Measurements from ENCODE around the gene CCDC27. TPM values are rescaled to one million over a fixed set of nuclear protein-coding genes. Genes with fewer than 3 reads are reported as not detected.

Gene CCDC27
- polyA plus RNA-seq, 3 donors, result not detected

- Histone ChIP-seq H4K20me1 (ENCODE audit: insufficient read depth, low read length) (no peaks in the 10 kb centered on the region), H3K4me1 (ENCODE audit: control insufficient read depth in 1 of 2, insufficient read depth in 2 of 2, low read length in 2 of 2) (no peaks in the 10 kb centered on the region), H3K9ac (ENCODE audit: insufficient read depth, low read length, poor library complexity, severe bottlenecking) (no peak overlapping the region), H3K36me3 (replicated peaks in 1 of 2; ENCODE audit: control insufficient read depth in 1 of 2, insufficient read depth in 2 of 2, low read length in 2 of 2) (peaks cover 9 to 40% of the 10 kb centered on the region in 2 donors), H3K79me2 (ENCODE audit: insufficient read depth, low read length) (no peaks in the 10 kb centered on the region), H3K9me3 (replicated peaks in 1 of 2; ENCODE audit: control insufficient read depth in 1 of 2, insufficient read depth in 1 of 2, low read length in 2 of 2) (no peaks in the 10 kb centered on the region), H3K4me2 (replicated peaks; ENCODE audit: extremely low read depth, low read length, poor library complexity, severe bottlenecking) (no peak overlapping the region), H2AFZ (ENCODE audit: insufficient read depth, low read depth, low read length, poor library complexity, severe bottlenecking) (no peak overlapping the region), H3K27me3 (ENCODE audit: control insufficient read depth in 2 of 2, insufficient read depth in 2 of 2, low read length in 2 of 2) (no peaks in the 10 kb centered on the region), H3K4me3 (replicated peaks in 1 of 3; ENCODE audit: low read depth in 2 of 3, low read length in 3 of 3) (no peak overlapping the region), H3K27ac (ENCODE audit: low read depth in 1 of 2, low read length in 2 of 2) (no peak overlapping the region)
- Mint-ChIP-seq H3K4me3 (no peak overlapping the region), H3K36me3 (peaks cover 30 to 32% of the 10 kb centered on the region in 2 donors), H3K27me3 (ENCODE audit: low read depth in 3 of 3) (peaks cover 0 to 5% (median 3%) of the 10 kb centered on the region in 3 donors), H3K27ac (no peak overlapping the region), H3K4me1 (peaks cover 6% of the 10 kb centered on the region), H3K9me3 (no peaks in the 10 kb centered on the region)
- TF ChIP-seq CTCF (IDR thresholded peaks at IDR 0.05), result no peak
- DNase-seq, result no peak
- WGBS (ENCODE audit: insufficient coverage), result 93% methylated on average over 33 of the region's 42 CpGs
- intact Hi-C loops (cut with micrococcal nuclease), result no loop called here
These were observed 62.7 kb downstream of the CCDC27 start for GRCh38 chr1:3814771-3815561.

GRCh38 chr1:3816331-3817137 is 64.3 kb downstream of the CCDC27 start:
- Histone ChIP-seq H3K4me1 (ENCODE audit: control insufficient read depth in 1 of 2, insufficient read depth in 2 of 2, low read length in 2 of 2) (no peaks in the 10 kb centered on the region), H3K27ac (ENCODE audit: low read depth in 1 of 2, low read length in 2 of 2) (no peak overlapping the region), H4K20me1 (ENCODE audit: insufficient read depth, low read length) (no peaks in the 10 kb centered on the region), H2AFZ (ENCODE audit: insufficient read depth, low read depth, low read length, poor library complexity, severe bottlenecking) (no peak overlapping the region), H3K9ac (ENCODE audit: insufficient read depth, low read length, poor library complexity, severe bottlenecking) (no peak overlapping the region), H3K27me3 (ENCODE audit: control insufficient read depth in 2 of 2, insufficient read depth in 2 of 2, low read length in 2 of 2) (no peaks in the 10 kb centered on the region), H3K36me3 (replicated peaks in 1 of 2; ENCODE audit: control insufficient read depth in 1 of 2, insufficient read depth in 2 of 2, low read length in 2 of 2) (peaks cover 17 to 56% of the 10 kb centered on the region in 2 donors), H3K4me2 (replicated peaks; ENCODE audit: extremely low read depth, low read length, poor library complexity, severe bottlenecking) (no peak overlapping the region), H3K4me3 (replicated peaks in 1 of 3; ENCODE audit: low read depth in 2 of 3, low read length in 3 of 3) (no peak overlapping the region), H3K79me2 (ENCODE audit: insufficient read depth, low read length) (no peaks in the 10 kb centered on the region), H3K9me3 (replicated peaks in 1 of 2; ENCODE audit: control insufficient read depth in 1 of 2, insufficient read depth in 1 of 2, low read length in 2 of 2) (no peaks in the 10 kb centered on the region)
- intact Hi-C loops (cut with micrococcal nuclease), result no loop called here
- Mint-ChIP-seq H3K27me3 (ENCODE audit: low read depth in 3 of 3) (peaks cover 0 to 5% (median 0%) of the 10 kb centered on the region in 3 donors), H3K4me3 (no peak overlapping the region), H3K9me3 (no peaks in the 10 kb centered on the region), H3K27ac (no peak overlapping the region), H3K36me3 (peaks cover 44% of the 10 kb centered on the region in 2 donors), H3K4me1 (peaks cover 6% of the 10 kb centered on the region)
- no peak for TF ChIP-seq CTCF (IDR thresholded peaks at IDR 0.05)
- WGBS (ENCODE audit: insufficient coverage), result 94% methylated on average over 36 of the region's 38 CpGs
- no peak for DNase-seq
